ENCODE measurements around the gene SPAG16.

Gene SPAG16

GRCh38 chr2:214104967-214105366, 820.7 kb downstream of the SPAG16 start:
- DNase-seq = no peak

GRCh38 chr2:214107726-214108125, 823.5 kb downstream of the SPAG16 start:
- DNase-seq = no peak

GRCh38 chr2:214108598-214108997, 824.3 kb downstream of the SPAG16 start:
- no peak for DNase-seq

- DNase-seq = no peak
Observed at GRCh38 chr2:214117054-214117453, 832.8 kb downstream of the SPAG16 start.

GRCh38 chr2:214126135-214126534, 841.9 kb downstream of the SPAG16 start:
- DNase-seq = no peak

- DNase-seq = no peak
Observed at GRCh38 chr2:214127170-214127569, 842.9 kb downstream of the SPAG16 start.

- DNase-seq = no peak
Observed at GRCh38 chr2:214127571-214127970, 843.3 kb downstream of the SPAG16 start.

GRCh38 chr2:214128040-214128439, 843.8 kb downstream of the SPAG16 start:
- no peak for DNase-seq

GRCh38 chr2:214130114-214130513, 845.9 kb downstream of the SPAG16 start:
- no peak for DNase-seq

GRCh38 chr2:214135966-214136365, 851.7 kb downstream of the SPAG16 start:
- no peak for DNase-seq

GRCh38 chr2:214138779-214139178, 854.5 kb downstream of the SPAG16 start:
- DNase-seq = no peak

GRCh38 chr2:214139630-214140284, 855.5 kb downstream of the SPAG16 start:
- DNase-seq = no peak

GRCh38 chr2:214156971-214157370, 872.7 kb downstream of the SPAG16 start:
- DNase-seq = no peak

- no peak for DNase-seq
Observed at GRCh38 chr2:214158851-214159250, 874.6 kb downstream of the SPAG16 start.

GRCh38 chr2:214169281-214169680, 885.0 kb downstream of the SPAG16 start:
- no peak for DNase-seq

GRCh38 chr2:214169736-214170135, 885.5 kb downstream of the SPAG16 start:
- no peak for DNase-seq

- no peak for DNase-seq
Observed at GRCh38 chr2:214174563-214174962, 890.3 kb downstream of the SPAG16 start.

GRCh38 chr2:214180071-214180470, 895.8 kb downstream of the SPAG16 start:
- no peak for DNase-seq

GRCh38 chr2:214180686-214181085, 896.4 kb downstream of the SPAG16 start:
- DNase-seq = no peak

GRCh38 chr2:214184461-214184860, 900.2 kb downstream of the SPAG16 start:
- no peak for DNase-seq

- DNase-seq = no peak
Observed at GRCh38 chr2:214185546-214185945, 901.3 kb downstream of the SPAG16 start.

GRCh38 chr2:214192711-214193110, 908.4 kb downstream of the SPAG16 start:
- DNase-seq = no peak

- no peak for DNase-seq
Observed at GRCh38 chr2:214193943-214194342, 909.7 kb downstream of the SPAG16 start.

- DNase-seq = no peak
Observed at GRCh38 chr2:214196260-214196659, 912.0 kb downstream of the SPAG16 start.

GRCh38 chr2:214201892-214202291, 917.6 kb downstream of the SPAG16 start:
- DNase-seq = no peak

Measured in NCI-H1048 (cell line).